Memory B cell (primary cell): Measurements from ENCODE around the gene ZBTB47.

Experiments
- ATAC-seq: fragments of 150-1000 bp; cut with Tn5 transposase; 2 replicates; pipeline ENCODE4 v1.10.0; 2021; ENCODE audit warnings: low read depth, mild to moderate bottlenecking, moderate library complexity
- DNase-seq, 2 donors: peaks; one replicate each; pipeline ENCODE4 v3.0.0; 2022; ENCODE audit warnings: low spot score in 2 of 2
- H3K27ac Mint-ChIP-seq: one replicate; pipeline ENCODE4 v1.8.0; 2022; ENCODE audit warnings: mild to moderate bottlenecking, moderate library complexity, mixed read lengths
- H3K27me3 Mint-ChIP-seq: one replicate; pipeline ENCODE4 v1.8.0; 2022; ENCODE audit warnings: mixed read lengths
- H3K36me3 Mint-ChIP-seq: one replicate; pipeline ENCODE4 v1.8.0; 2022; ENCODE audit warnings: mild to moderate bottlenecking, mixed read lengths
- H3K4me1 Mint-ChIP-seq: one replicate; pipeline ENCODE4 v1.8.0; 2022; ENCODE audit warnings: mixed read lengths
- H3K4me3 Mint-ChIP-seq: one replicate; pipeline ENCODE4 v1.8.0; 2022; ENCODE audit warnings: mild to moderate bottlenecking, moderate library complexity, mixed read lengths
- H3K9me3 Mint-ChIP-seq: one replicate; pipeline ENCODE4 v1.8.0; 2022; ENCODE audit warnings: mixed read lengths

Gene ZBTB47

DNA sequence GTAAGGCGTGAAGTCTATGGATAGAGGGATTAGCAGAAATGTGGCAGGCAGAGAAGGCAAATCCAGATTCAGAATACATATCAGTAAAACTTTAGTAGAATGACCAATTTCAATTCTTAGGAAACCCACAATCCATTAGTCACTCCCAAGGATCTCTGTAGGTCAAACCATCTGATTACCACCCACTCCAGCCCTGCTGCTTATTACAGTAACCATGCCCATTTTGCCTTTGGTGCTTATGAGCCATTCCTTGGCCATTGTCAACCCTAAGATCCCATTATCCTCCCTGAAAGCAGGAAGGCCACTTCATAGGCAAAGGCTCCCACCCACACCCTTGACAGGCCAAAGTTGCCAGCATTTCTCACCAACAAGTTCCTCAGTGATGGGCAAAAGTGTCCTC, 26.8 kb downstream of the ZBTB47 start:
- Mint-ChIP-seq H3K9me3 (peaks cover 11% of the 10 kb centered on the region), H3K4me3 (no peak overlapping the region), H3K27me3 (peaks cover 15% of the 10 kb centered on the region), H3K4me1 (no peaks in the 10 kb centered on the region), H3K27ac (no peak overlapping the region), H3K36me3 (peaks cover 4% of the 10 kb centered on the region)
- ATAC-seq, result no peak
- no peak for DNase-seq

DNA sequence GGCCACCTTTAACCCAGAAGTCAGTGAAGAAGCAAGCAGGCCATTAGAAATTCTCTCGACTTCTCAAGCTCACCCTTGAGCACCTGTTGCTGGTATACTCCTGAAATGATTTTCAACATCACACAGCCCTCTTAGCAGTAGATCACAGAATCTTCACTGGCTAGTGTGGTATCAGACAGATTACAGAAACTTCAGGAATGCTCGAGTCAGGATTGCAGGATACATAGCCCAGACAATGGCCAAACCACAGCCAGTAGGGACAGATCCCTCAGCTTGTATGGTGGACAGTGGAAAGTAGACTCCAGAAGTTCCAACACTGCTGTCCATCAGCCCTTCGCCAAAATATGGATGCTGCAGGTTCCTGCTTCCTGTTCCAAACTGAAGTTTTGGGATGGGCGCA, 27.3 kb downstream of the ZBTB47 start:
- Mint-ChIP-seq H3K4me3 (no peak overlapping the region), H3K9me3 (peaks cover 11% of the 10 kb centered on the region), H3K36me3 (peaks cover 4% of the 10 kb centered on the region), H3K27ac (no peak overlapping the region), H3K4me1 (peaks cover under 1% of the 10 kb centered on the region), H3K27me3 (peaks cover 16% of the 10 kb centered on the region)
- DNase-seq (no peak), ATAC-seq (no peak)

DNA sequence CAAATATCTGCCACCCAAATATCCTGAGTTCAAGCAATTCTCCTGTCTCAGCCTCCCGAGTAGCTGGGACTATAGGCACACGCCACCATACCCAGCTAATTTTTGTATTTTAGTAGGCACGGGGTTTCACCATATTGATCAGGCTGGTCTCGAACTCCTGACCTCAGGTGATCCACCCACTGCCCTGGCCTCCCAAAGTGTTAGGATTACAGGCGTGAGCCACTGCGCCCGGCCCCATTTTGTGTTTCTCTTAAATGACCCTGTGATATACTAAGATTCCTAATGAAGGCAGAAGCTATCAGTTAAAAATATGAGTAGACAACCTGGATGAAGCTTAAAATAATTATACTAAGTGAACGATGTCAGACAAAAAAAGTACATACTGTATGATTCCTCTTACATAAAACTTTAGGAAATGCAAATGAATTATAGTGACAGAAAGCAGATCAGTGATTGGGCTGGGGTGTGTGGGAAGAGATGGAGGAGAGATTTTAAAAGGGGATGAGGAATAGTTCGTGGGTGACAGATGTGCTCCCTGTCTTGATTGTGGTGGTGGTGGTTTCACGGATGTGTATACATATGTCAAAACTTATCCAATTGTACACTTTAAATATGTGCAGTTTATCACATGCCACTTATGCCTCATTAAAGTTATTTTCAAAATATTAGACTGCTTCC, 28.0 kb downstream of the ZBTB47 start:
- peaks cover 11% of the 10 kb centered on the region for H3K9me3 Mint-ChIP-seq
- H3K4me3 Mint-ChIP-seq, result no peak overlapping the region
- DNase-seq (no peak), ATAC-seq (no peak)
- H3K27ac Mint-ChIP-seq, result no peak overlapping the region
- peaks cover 2% of the 10 kb centered on the region for H3K4me1 Mint-ChIP-seq
- peaks cover 19% of the 10 kb centered on the region for H3K27me3 Mint-ChIP-seq
- H3K36me3 Mint-ChIP-seq, result peaks cover 4% of the 10 kb centered on the region

DNA sequence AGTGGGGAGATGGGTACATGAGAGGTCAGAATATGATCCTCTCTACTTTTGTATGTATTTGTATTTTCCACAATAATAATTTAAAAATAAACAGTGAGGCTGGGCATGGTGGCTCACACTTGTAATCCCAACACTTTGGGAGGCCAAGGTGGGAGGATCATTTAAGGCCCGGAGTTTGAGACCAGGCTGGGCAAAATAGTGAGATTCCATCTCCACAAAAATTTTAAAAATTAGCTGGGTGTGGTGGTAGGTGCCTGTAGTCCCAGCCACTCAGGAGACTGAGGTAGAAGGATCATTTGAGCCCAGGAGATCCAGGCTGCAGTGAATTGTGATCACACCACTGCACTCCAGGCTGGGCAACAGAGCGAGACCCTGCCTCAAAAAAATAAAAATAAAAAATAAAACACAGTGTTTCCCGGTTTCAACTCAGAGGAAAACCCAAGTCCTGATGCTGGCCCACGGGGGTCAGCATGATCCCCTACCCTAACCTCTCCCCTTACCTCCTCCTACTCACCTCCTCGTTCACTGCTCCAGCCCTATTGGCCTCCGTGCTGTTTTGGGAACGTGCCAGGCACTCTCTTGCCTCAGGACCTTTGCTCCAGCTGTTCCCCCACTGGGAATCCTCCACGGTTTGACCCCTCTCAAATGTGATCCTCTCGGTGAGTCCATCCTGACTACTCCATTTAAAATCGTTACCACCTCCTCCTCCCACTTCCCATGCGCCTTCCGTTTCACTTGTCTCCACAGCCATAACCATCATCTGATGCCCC, 29.0 kb downstream of the ZBTB47 start:
- Mint-ChIP-seq H3K27me3 (peaks cover 19% of the 10 kb centered on the region), H3K4me3 (no peak overlapping the region), H3K4me1 (peaks cover 2% of the 10 kb centered on the region), H3K9me3 (peaks cover 8% of the 10 kb centered on the region), H3K36me3 (peaks cover 4% of the 10 kb centered on the region), H3K27ac (no peak overlapping the region)
- DNase-seq, result no peak
- no peak for ATAC-seq

DNA sequence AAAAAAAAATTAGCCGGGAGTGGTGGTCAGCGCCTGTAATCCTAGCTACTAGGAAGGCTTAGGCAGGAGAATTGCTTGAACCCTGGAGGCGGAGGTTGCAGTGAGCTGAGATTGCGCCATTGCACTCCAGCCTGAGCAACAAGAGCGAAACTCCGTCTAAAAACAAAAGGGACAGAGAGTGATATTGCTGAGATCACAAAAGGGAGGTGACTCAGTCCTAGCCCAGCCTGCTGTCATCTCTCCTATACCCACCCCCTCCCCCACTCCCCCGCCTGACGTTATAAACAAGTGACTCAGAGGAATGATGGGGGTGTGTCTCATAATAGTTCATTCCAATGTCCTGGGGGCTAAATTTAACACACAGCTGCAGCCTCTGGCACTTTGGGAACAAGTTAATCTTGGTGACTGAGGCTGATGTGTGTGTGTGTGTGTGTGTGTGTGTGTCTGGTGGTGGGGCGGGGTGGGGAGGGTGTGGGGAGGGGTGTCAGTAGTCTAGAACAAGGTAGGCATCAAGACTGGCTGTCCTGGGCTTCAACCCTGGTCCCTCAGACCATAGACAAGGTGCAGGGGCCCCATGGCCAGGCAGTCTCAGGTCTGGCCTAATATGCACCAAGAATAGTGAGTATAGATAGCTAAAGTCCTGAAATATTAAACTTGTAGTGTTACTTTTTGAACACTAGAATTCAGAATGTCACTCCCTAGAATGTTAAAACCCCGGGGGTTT, 30.5 kb downstream of the ZBTB47 start:
- Mint-ChIP-seq H3K4me1 (peaks cover 2% of the 10 kb centered on the region), H3K27me3 (peaks cover 15% of the 10 kb centered on the region), H3K4me3 (no peak overlapping the region), H3K36me3 (no peaks in the 10 kb centered on the region), H3K9me3 (peaks cover 1% of the 10 kb centered on the region), H3K27ac (no peak overlapping the region)
- no peak for DNase-seq
- ATAC-seq, result no peak

DNA sequence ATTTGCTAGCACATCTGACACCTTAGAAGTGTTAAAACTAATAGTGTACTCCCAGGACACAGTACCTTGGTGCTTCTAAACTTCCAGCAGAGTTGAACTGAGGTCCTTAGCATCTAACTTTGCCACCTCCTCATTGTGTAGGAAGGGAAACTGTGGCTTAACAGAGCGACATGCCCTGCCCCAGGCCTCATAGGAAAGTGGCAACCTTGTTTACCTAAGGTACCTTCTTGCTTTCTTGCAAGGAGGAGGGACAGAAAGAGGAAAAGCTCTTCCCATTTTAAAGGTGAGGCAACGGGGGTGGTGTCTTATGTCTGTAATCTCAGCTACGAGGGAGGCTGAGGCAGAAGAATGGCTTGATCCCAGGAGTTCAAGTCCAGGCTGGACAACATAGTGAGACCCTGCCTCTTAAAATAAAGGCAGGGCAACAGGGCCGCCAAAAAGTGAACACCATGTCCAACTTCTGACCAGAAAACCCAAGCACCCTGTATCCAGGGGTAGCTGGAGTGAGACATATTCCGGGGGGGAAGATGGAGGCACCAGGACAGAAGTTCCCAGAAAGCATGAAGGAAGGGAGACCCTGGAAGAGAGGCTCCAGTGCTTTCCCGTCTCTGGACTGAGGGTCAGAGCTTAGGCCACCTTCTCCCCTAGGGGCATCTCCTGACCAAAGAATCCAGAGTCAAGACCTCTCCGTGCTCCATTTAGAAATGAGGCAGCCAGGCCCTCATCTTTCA, 31.3 kb downstream of the ZBTB47 start:
- H3K27me3 Mint-ChIP-seq, result peaks cover 19% of the 10 kb centered on the region
- H3K36me3 Mint-ChIP-seq, result no peaks in the 10 kb centered on the region
- ATAC-seq (no peak), DNase-seq (no peak)
- H3K4me3 Mint-ChIP-seq, result no peak overlapping the region
- H3K9me3 Mint-ChIP-seq, result no peaks in the 10 kb centered on the region
- no peak overlapping the region for H3K27ac Mint-ChIP-seq
- peaks cover 2% of the 10 kb centered on the region for H3K4me1 Mint-ChIP-seq

DNA sequence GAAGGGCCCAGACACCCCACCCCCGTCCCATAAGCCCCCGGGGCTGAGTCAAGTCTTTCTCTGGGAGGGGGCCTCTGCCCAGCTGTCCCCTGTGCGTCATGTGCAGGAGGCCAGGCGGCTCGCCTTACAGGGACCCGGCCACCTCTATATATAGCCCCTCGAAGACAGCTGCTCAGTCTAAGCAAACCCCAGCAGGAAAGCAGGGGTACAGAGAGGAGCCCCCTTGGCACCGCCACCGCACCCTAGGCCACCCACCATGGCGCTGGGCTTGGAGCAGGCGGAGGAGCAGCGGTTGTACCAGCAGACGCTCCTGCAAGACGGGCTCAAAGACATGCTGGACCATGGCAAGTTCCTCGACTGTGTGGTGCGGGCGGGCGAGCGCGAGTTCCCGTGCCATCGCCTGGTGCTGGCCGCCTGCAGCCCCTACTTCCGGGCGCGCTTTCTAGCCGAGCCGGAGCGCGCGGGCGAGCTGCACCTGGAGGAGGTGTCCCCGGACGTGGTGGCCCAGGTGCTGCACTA, 31.9 kb downstream of the ZBTB47 start, which contains the start of gene KLHL40:
Gene KLHL40 (plus strand): TSS at position 175 of the 519 bp plus-strand sequence. CDS start 82 bp downstream, at position 257.
- Mint-ChIP-seq H3K36me3 (no peaks in the 10 kb centered on the region), H3K9me3 (no peaks in the 10 kb centered on the region), H3K4me3 (no peak within 1 kb of the TSS), H3K27me3 (peaks cover 25% of the 10 kb centered on the region), H3K4me1 (peaks cover 2% of the 10 kb centered on the region), H3K27ac (no peak within 1 kb of the TSS)
- ATAC-seq (no peak), DNase-seq (no peak)

DNA sequence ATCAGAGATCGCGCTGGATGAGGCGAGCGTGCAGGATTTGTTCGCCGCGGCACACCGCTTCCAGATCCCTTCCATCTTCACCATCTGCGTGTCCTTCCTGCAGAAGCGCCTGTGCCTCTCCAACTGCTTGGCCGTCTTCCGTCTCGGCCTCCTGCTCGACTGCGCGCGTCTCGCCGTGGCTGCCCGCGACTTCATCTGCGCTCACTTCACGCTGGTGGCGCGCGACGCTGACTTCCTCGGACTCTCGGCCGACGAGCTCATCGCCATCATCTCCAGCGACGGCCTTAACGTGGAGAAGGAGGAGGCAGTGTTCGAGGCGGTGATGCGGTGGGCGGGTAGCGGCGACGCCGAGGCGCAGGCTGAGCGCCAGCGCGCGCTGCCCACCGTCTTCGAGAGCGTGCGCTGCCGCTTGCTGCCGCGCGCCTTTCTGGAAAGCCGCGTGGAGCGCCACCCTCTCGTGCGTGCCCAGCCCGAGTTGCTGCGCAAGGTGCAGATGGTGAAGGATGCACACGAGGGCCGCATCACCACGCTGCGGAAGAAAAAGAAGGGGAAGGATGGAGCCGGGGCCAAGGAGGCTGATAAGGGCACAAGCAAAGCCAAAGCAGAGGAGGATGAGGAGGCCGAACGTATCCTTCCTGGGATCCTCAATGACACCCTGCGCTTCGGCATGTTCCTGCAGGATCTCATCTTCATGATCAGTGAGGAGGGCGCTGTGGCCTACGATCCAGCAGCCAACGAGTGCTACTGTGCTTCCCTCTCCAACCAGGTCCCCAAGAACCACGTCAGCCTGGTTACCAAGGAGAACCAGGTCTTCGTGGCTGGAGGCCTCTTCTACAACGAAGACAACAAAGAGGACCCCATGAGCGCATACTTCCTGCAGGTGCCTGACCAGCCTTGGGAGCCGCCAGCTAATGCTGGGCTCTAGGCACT, 32.7 kb downstream of the ZBTB47 start:
- H3K27me3 Mint-ChIP-seq, result peaks cover 26% of the 10 kb centered on the region
- H3K4me3 Mint-ChIP-seq, result no peak overlapping the region

DNA sequence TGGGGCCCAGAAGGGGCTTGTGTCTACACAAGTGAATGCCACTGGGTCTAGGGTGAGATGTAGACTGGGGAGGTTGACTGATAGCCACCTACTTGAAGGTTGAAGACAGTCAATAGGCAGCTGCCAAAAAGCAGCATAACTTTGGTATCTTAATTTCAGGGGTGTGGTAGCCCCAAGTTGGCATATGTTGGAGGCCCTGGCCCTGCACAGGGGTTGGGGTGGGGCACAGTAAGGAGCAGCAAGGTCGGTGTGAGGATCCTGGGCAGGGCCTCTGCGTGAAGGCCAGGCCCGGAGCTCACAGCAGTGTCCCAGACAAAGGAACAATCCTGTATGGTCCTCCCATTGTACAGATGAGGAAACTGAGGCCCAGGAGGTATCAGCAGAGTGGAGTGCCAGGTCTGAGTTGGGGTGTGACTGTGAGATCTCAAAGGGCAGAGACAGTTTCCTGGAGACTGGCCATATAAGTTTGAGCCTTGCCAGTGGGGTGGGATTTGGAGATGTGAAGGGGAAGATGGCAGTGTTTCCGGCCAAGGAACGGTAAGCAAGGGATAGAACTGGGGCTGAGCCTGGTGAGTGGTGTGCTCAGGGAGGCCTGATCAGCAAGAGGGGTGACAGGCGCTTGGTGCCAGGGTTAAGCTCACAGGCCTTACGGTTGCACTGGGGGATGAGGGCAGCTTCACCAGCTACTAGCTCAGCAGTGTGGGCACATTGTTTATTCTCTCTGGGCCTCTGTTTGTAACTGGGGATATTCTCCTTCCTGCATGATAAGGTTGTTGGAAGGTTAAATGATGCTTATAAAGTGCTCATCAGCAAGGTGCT, 33.5 kb downstream of the ZBTB47 start:
- Mint-ChIP-seq H3K9me3 (no peaks in the 10 kb centered on the region), H3K36me3 (no peaks in the 10 kb centered on the region), H3K4me1 (peaks cover 2% of the 10 kb centered on the region), H3K4me3 (no peak overlapping the region), H3K27me3 (peaks cover 24% of the 10 kb centered on the region), H3K27ac (no peak overlapping the region)
- no peak for DNase-seq
- no peak for ATAC-seq

More for the DNA sequence above, 32.7 kb downstream of the ZBTB47 start:
- no peaks in the 10 kb centered on the region for H3K36me3 Mint-ChIP-seq
- no peak for DNase-seq
- no peak for ATAC-seq
- H3K9me3 Mint-ChIP-seq, result no peaks in the 10 kb centered on the region
- H3K27ac Mint-ChIP-seq, result no peak overlapping the region
- H3K4me1 Mint-ChIP-seq, result peaks cover 2% of the 10 kb centered on the region

DNA sequence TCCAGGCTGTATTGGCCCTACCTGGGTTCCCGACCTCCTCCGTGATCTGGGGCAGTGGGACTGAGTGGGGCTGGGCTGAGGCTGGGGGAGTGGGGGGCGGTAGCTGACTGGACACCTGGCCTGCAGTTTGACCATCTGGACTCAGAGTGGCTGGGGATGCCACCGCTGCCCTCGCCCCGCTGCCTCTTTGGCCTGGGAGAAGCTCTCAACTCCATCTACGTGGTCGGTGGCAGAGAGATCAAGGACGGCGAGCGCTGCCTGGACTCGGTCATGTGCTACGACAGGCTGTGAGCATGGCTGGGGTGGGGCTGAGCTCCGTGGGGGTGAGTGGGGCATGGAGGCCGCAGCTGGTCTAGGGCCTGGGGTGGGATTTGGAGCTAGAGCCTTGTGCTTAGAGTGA, 34.5 kb downstream of the ZBTB47 start:
- ATAC-seq (no peak), DNase-seq (no peak)
- Mint-ChIP-seq H3K4me1 (peaks cover 2% of the 10 kb centered on the region), H3K27ac (no peak overlapping the region), H3K27me3 (peaks cover 20% of the 10 kb centered on the region), H3K9me3 (no peaks in the 10 kb centered on the region), H3K4me3 (no peak overlapping the region), H3K36me3 (no peaks in the 10 kb centered on the region)

DNA sequence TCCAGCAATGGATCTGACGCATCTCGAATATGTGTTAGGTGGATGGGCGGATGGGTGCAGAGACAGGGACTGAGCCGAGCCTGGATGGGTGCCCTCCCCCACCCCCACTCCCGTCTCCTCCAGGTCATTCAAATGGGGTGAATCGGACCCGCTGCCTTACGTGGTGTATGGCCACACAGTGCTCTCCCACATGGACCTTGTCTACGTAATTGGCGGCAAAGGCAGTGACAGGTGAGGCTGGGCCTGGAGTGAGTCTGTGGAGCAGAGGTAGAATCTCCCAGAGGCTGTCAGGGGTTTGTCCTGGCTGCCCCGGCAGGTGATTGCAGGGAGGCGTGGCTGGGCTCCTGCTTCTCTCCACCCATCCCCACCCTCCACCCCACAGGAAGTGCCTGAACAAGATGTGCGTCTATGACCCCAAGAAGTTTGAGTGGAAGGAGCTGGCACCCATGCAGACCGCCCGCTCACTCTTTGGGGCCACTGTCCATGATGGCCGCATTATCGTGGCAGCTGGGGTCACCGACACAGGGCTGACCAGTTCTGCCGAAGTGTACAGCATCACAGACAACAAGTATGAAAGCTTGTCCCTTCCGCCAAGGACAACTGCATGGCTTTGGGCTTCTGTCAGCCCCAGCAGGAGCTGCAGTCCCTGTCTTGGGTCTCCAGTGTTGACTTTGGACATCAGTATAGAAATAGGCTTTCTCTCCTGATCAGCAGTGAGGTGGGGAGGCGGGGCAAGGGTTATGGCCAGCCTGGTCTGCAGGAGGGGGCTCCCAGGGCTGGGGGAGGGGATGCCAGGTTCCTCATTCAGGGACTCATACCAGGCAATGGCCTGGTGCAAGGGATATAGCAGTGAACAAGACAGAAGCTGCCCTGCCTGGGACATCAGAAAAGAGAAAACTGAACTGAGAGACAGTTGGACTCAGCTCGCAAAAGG, 35.3 kb downstream of the ZBTB47 start:
- no peaks in the 10 kb centered on the region for H3K36me3 Mint-ChIP-seq
- ATAC-seq (no peak), DNase-seq (no peak)
- no peaks in the 10 kb centered on the region for H3K9me3 Mint-ChIP-seq
- peaks cover 2% of the 10 kb centered on the region for H3K4me1 Mint-ChIP-seq
- H3K4me3 Mint-ChIP-seq, result no peak overlapping the region
- no peak overlapping the region for H3K27ac Mint-ChIP-seq
- peaks cover 18% of the 10 kb centered on the region for H3K27me3 Mint-ChIP-seq
